Left cardiac atrium (tissue), 4 donors: ENCODE data around the gene GUF1. TPM values are rescaled to one million over a fixed set of nuclear protein-coding genes. Genes with fewer than 3 reads are reported as not detected.

Experiments
- ATAC-seq, 2 donors: fragments of 200-7000 bp; cut with Tn5 transposase; one replicate each; pipeline ENCODE4 v1.9.1; 2020; ENCODE audit warnings: mild to moderate bottlenecking in 2 of 2, moderate library complexity in 2 of 2
- DNase-seq: peaks from one replicate; pipeline ENCODE4 v3.0.0-alpha.2; 2020
- intact Hi-C, 2 donors: fragments of 100-400 bp; cut with DNase I; formaldehyde crosslinking; loops; one replicate each; pipeline versions ENCODE4 v1.14.1 to v1.15.1; 2022 to 2023
- long read RNA-seq: library from polyadenylated mRNA; unstranded; transcript quantifications from one replicate; pipeline ENCODE4 v2.0.0, GENCODE V29; 2021
- total RNA-seq, 2 donors: library from RNA; stranded (reverse); fragmentation: NEBNext Ultra II Directional; extraction: Animal tissue kit (Norgen Biotek cat#: 25700); gene quantifications; one replicate each; pipeline ENCODE4 v1.2.1, GENCODE V29; 2021
- donor health status: DM: no; HTN: yes; CAD: no.
- donor health status: DM: no; HTN: yes; CAD: no; lungs with severe emphysema.
- donor health status: DM: yes; HTN: yes; CAD: no.
- donor health status: Dilated cardiomyopathy.

Gene GUF1, protein sequence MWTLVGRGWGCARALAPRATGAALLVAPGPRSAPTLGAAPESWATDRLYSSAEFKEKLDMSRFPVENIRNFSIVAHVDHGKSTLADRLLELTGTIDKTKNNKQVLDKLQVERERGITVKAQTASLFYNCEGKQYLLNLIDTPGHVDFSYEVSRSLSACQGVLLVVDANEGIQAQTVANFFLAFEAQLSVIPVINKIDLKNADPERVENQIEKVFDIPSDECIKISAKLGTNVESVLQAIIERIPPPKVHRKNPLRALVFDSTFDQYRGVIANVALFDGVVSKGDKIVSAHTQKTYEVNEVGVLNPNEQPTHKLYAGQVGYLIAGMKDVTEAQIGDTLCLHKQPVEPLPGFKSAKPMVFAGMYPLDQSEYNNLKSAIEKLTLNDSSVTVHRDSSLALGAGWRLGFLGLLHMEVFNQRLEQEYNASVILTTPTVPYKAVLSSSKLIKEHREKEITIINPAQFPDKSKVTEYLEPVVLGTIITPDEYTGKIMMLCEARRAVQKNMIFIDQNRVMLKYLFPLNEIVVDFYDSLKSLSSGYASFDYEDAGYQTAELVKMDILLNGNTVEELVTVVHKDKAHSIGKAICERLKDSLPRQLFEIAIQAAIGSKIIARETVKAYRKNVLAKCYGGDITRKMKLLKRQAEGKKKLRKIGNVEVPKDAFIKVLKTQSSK
- total RNA-seq, result 10 to 100 TPM; 16.5 to 17.1 TPM
- long read RNA-seq, full-length matches to known transcripts, result 8 of 15 reads
- long read RNA-seq, partial matches to known transcripts, result 2 of 15 reads
- long read RNA-seq, other reads (novel, unspliced or antisense), result 5 of 15 reads

DNA sequence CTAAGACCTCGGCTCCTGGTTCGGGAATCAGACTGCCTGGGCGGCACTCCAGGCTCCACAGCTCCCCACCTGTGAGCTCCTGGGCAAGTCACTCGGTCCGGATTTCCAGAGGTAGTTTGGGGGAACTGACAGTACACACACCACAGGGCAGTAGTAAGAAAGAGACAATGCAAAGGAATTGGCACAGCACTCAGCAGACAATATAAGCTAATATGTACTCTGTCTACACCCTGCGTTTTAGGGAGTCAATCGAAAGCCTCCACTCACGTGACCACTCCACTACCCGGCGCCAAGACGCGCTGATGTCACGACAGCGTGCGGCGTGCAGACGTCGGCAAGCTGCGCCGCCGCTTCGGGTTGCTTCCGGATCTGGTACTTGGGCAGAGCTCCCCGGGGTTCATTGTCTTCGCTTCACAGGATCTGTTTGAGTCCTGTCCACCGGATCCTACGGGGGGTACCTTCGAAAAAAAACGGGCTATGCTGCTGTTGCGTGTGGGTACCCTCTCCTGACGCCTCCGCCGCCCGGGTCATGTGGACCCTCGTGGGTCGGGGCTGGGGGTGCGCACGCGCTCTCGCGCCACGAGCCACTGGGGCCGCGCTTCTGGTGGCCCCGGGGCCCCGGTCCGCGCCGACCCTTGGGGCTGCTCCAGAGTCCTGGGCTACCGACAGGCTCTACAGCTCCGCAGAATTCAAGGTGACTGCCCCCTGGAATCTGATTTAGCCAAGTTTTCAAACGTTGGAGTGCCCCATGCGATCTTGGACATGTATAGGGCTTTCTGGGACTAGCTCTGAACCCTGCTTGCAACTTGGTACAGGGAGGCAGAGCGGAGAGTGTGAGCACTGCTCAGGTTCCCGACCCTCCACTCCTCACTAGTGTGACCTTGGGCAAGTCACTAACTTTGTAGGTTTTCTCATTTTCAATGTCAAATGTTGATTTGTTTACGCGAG is at the start of gene GUF1:
GUF1 (plus strand) TSS at position 327 of the 948 bp plus-strand sequence; CDS start at position 530, 203 bp downstream.
- ATAC-seq (peak; percentile 99), DNase-seq (peak; percentile 94)
- intact Hi-C loops, result no loop called here

DNA sequence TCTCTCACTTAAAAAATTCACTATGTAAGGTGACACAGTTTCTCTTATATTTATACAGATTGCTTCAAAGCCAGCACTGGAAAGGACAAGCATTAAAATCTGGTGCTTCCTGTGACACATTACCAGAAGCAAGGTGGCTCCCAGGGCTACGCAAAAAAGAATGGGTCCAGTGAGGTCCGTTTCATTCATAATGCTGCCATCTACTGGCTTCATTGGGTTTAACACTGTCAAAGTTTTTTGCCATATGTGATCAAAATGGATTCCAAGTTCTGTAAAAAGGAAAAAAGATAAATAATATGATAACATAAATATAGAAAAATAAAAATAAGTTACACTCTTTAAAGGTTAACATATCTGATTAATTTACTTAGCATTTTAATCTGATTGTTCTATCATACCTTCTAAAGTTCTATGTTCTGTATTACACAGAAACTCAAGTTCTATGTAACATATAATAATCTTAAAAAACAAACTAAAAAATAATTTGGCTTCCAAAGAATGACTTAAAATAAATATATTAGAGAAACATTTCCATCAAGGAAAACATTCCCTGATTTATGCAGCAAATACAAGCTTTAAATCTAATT is 48.8 kb upstream of the GUF1 start:
- ATAC-seq (peak; percentile 53 to 55), DNase-seq (no peak)
- intact Hi-C loops, result loop anchor here in 1 of 2 donors (5.0 to 10.0 kb wide), 2 partner anchors 175 to 1497 kb away; no protein-coding TSS in a partner anchor

DNA sequence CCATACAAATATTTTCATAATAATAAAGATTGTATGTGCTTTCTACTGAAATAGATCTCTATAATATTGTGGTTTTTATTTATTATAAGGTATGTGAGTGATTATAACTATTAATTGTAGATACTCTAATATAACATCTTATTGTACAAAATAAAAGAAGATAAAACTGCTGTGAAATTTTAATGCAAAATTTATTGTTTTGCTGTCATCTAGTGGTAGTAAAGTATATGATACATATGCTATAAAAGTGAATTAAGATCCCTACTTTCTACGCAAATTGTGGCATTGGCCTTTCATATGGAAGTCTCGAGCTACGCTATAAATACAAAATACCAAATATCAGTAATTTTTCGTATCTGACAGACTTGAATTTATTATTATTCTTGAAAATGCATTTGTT is 46.1 kb upstream of the GUF1 start:
- DNase-seq, result no peak
- ATAC-seq, result no peak
- intact Hi-C loops, result no loop called here

DNA sequence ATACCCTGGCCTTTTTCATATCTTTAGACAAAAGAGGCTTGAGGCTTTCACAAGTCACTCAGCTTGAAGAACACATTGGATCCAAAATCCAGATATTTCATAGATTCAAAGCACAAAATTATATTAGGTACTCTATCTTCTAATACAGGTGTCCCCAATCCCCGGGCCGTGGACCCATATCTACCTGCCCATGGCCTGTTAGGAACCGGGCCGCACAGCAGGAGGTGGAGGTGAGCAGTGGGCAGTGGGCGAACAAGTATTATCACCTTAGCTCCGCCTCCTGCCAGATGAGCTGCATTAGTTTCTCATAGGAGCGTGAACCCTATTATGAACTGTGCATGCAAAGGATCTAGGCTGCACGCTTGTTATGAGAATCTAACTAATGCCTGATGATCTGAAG is 45.5 kb upstream of the GUF1 start:
- DNase-seq (no peak), ATAC-seq (no peak)
- intact Hi-C loops, result no loop called here

DNA sequence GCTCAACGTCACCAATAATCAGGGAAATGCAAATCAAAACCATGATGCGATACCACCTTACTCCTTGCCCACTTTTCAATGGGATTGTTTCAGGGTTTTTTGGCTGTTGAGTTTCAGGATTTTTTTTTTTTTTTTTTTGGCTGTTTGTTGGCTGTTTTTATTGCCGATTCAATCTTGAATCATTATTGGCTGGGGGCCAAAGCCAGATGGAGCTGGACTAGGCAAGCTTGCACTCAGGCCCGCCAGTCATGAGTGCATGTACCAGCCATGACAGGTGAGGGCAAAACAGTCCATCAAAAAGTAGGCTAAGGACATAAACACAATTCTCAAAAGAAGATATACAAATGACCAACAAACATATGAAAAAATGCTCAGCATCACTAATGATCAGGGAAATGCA is 40.1 kb upstream of the GUF1 start:
- DNase-seq, result no peak
- no peak for ATAC-seq
- intact Hi-C loops, result no loop called here

DNA sequence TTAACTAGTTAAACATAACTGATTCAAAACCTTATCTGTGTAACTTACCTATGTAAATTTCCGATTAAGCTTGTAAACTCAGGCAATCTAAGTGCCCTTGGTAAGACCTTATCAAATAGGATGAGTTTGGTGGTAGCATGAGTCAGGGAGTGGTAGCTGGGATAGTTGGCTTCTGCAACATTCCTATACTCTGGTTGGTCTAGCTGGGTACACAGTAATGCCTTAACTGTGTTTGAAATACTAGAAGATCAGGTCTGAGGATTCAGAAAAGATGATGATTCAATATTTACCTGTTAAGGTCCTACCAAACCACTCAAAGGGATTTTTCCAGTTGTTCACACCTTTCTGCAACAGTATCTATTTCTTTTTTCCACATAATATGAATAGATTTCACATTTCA is 32.1 kb upstream of the GUF1 start:
- no peak for ATAC-seq
- intact Hi-C loops, result no loop called here
- no peak for DNase-seq

DNA sequence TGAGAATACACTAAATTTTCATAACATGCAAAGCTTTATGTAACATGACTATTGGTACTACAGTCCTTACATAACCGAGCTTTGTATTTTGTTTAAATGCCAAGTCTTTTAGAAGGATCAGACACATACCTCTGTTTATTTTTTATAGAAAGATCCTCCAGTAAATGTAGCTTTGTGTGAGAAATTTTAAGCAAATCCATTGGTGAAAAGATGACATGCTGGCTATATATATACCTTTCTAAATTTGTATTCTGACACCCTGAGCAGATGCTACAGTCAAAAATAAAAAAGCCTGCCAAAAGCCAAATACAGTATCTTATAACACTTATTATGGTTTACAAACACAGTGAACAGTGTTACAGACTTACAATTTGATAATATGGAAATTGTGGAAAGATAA is 26.8 kb upstream of the GUF1 start, which contains the start of gene YIPF7:
YIPF7 (minus strand) TSS at position 201 of the 400 bp plus-strand sequence. CDS start 1,525 bp downstream, outside the sequence.
- ATAC-seq, result no peak
- no peak for DNase-seq
- intact Hi-C loops, result no loop called here

DNA sequence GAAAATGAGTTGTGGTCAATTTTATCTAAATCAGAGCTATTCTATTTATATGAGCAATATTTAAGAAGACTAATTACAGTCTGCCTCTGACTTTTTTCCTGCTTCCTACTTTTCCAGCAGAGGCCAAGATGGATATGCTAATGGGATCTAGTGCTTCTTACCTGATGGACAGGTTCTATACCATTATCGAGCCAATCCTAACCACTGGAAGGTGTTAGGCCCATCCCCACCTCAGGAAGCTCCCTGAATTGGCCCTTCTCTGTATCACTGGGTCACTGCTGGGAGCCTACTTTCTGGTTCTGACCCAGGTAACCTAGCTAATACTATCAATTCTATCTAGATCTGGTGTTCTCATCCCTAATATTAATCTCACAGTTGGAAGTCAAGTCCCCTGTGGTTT is 26.2 kb upstream of the GUF1 start:
- intact Hi-C loops, result no loop called here
- DNase-seq (no peak), ATAC-seq (no peak)

DNA sequence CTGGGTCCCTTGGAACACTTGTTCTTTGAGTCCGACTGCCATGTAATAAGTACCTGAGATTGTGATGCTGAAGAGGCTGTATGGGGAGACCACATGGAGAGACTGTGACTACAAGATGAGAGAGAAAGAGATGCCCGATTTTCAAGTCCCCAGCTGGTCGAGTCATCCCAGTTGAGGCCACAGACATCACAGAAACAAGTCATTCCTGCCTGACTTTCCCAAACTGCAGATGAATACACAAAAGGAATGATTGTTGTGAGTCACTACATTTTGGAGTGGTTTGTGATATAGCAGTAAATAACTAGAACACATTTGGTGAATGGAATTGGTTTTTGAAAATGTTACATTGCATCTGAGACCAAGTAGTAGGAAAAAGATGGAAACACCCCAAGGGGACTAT is 17.8 kb upstream of the GUF1 start:
- ATAC-seq (no peak), DNase-seq (no peak)
- intact Hi-C loops, result no loop called here

DNA sequence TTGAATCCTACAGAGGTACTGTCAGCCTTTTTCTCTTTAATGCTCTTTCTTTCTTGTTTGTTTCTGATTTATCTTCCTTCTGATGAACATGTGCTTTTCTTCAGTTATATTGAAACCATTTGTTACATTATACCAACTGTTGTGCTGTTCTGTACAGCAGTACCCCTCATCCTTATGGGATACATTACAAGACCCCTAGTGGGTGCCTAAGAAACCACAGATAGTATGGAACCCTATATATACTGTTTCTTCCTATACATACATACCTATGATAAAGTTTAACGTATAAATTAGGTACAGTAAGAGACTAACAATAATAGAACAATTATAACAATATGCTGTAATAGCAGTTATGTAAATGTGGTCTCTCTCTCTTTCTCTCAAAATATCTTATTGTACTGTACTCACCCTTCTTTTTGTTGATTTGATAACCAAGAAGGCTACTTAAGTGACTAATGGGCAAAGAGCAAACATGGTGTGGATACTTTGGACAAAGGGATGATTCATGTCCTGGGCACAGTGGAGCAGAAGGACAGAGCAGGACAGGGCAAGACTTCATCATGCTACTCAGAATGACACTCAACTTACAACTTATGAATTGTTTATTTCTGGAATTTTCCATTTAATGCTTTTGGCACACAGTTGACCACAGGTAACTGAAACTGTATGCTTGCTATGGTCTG is 16.1 kb upstream of the GUF1 start:
- ATAC-seq, result no peak
- intact Hi-C loops, result no loop called here
- no peak for DNase-seq

DNA sequence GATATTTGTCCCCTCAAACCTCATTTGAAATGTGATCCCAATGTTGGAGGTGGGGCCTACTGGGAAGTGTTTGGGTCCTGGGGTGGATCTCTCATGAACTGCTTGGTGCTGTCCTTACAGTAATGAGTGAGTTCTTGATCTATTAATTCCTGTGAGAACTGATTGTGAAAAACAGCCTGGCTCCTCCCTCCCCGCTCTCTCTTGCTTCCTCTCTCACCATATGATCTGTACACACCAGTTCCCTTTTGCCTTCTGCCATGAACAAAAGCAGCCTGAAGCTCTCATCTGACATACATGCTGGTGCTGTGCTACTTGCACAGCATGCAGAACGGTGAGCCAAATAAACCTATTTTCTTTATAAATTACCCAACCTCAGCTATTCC is 15.6 kb upstream of the GUF1 start:
- no peak for DNase-seq
- no peak for ATAC-seq
- intact Hi-C loops, result no loop called here

DNA sequence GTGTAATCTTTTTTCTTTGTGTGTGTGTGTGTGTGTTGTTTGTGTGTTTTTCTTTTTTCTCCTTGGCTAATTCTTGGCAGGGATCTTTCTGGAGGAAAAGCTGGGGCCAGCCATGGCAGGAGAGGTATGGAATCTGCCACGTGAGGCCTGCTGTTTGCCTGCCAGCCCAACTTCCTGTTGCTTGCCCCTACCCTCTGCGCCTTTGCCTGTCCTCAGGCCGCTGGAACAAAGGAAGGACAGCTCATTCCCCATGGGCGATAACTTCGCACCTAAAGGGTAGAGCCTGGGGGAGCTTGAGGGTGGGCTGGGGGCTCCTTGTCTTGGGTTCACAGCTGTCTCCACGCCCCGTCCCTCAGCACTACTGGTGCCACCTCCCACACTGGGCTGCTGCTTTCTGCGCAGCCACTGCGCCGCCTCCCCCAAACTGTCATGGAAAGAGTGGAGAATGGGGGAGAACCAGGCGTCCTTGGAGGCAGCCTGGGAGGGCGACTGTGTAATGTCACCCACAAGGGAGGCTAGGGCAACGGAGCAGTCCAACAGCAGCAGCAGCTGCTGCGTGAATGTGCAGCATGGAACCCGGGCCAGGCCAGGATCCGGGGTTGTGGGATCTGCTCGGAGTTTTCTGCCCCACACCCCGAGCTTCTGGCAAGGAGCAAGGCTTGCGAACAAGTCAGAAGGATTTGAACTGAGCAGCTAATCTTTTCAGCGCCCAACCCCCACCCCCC is 14.5 kb upstream of the GUF1 start:
- intact Hi-C loops, result no loop called here
- DNase-seq, result no peak
- ATAC-seq, result no peak

DNA sequence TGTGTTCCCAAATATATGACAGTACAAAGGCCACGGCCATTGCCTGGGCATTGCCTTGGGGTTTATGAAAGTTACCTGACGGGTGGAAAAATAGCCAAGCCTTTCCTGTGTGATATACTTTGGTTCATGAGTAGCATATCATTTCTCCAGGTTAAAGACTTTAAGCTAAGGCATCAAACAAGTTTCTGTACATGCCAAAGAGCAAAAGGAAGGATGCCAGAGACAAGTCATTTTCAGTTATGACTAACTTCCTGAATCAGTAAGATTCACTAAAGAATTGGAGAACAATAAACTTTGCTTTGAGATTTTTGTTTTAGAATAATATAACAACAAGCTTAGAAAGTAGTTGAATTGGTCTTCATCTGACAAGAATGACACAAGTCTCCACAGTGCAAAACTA is 9.7 kb upstream of the GUF1 start:
- intact Hi-C loops, result no loop called here
- ATAC-seq, result no peak

DNA sequence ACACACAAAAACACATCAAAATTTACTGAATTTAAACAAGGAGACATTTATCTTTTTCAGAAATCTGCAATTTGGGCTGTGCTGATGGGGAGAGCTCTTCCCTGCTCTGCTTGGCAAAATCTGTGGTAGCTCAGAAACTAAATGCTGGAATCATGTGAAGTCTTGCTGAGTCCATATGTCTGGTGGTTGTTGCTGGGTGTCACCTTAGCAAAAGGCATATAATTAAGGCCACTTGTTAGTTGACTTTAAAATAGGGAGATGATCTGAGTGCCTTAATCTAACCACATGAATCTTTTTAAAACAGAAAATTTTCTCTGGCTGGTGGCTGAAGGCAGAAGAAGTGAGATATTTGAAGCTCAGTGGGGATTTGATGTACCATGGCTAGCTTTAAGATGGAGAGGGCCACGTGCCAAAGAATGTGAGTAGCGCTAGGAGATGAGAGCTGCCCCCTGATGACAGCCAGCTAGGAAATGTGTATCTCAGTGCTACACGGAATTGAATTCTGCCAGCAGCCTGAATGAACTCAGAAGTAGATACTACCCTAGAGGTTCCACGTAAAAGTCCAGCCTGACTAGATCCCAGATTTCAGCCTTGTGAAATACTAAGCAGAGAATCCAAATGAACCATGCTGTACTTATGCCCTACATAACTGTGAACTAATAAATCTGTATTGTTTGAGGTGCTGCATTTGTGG is 7.6 kb upstream of the GUF1 start:
- ATAC-seq, result peak; percentile 68 to 78
- intact Hi-C loops, result no loop called here
- DNase-seq, result no peak

More for the DNA sequence above, 9.7 kb upstream of the GUF1 start:
- DNase-seq, result no peak

DNA sequence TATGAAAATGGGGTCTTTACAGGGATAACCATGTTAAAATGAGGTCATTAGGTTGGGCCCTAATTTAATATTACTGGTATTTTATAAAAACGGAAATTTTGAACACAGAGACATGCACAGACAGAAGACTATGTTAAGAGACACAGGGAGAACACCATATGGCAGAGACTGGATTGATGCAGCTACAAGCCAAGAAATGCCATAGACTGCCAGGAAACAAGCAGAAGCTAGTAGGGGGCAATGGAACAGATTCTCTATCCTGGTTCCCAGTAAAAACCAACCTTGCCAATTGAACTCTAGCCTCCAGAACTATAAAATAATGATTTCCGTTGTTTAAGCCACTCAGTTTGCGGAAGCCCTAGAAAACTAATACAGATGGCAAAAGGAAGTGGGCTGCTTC is 6.6 kb upstream of the GUF1 start:
- intact Hi-C loops, result no loop called here
- DNase-seq (no peak), ATAC-seq (no peak)

DNA sequence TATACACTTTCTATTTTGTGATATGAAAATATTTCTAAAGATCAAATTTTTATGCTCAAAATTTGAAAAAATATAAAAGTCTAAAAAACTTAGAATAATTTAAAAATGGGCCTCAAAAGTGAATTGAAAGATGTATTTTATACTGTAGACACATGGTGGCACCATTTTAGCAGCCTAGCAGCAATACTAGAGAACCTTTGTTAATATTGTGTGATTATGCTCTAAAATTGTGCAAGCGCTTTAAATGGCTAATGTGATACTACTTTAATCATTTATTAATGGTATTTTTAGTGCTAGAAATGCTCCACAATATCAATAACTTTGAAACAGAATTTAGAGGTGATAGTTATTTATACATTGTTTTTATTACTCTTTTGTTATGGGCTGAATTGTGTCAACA is 3.7 kb upstream of the GUF1 start:
- DNase-seq (no peak), ATAC-seq (no peak)
- intact Hi-C loops, result no loop called here

DNA sequence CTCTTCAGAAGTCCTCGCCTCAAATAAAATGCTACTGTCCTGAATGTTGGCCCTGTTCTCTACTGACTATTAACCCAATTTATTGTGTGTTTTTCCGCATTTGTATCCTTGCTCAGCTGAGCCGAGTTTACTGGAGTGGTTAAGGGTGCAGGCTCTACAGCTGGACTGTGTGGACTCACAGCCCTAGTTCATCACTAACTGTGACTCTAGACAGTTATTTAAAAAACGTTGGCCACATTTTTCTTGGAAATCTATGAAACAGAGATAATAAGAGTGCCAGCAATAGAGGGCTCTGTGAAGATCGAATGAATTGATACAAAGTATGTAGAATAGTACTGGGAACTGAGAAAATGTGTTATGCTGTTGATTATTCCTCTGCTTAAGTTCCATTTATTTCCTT is 2.9 kb upstream of the GUF1 start:
- DNase-seq, result no peak
- ATAC-seq, result no peak
- intact Hi-C loops, result no loop called here
